Natural killer cell (primary cell): ENCODE data around the gene CACNA2D2. TPM values are rescaled to one million over a fixed set of nuclear protein-coding genes. Genes with fewer than 3 reads are reported as not detected.

Source experiments
- ATAC-seq, 3 donors: fragments of 150-1000 bp in 2 of 3; fragments of 200-7000 bp in 1 of 3; cut with Tn5 transposase; 1 replicate in 1 of 3; 2 replicates in 2 of 3; pipeline ENCODE4 v1.10.0; 2021; ENCODE audit warnings: mild to moderate bottlenecking in 2 of 3, moderate library complexity in 2 of 3
- DNase-seq, 2 donors: peaks; one replicate each; pipeline versions ENCODE4 v3.0.0 to v3.0.0-alpha.2; 2013 to 2021; ENCODE audit warnings: mixed read lengths in 1 of 2
- H3K27ac ChIP-seq: one replicate; pipeline ENCODE4 v1.5.1; 2013; ENCODE audit warnings: mild to moderate bottlenecking, low read length
- H3K27me3 ChIP-seq: one replicate; pipeline ENCODE4 v1.6.1; 2013; ENCODE audit warnings: low read length; ENCODE audit not compliant: control insufficient read depth, insufficient read depth
- H3K36me3 ChIP-seq: one replicate; pipeline ENCODE4 v1.6.1; 2013; ENCODE audit warnings: low read length; ENCODE audit not compliant: control insufficient read depth, insufficient read depth
- H3K4me1 ChIP-seq: one replicate; pipeline ENCODE4 v1.6.1; 2013; ENCODE audit warnings: low read length; ENCODE audit not compliant: control insufficient read depth, insufficient read depth
- H3K4me3 ChIP-seq: one replicate; pipeline ENCODE4 v1.5.1; 2013; ENCODE audit warnings: low read length
- H3K9me3 ChIP-seq: one replicate; pipeline ENCODE4 v1.6.1; 2013; ENCODE audit warnings: low read length; ENCODE audit not compliant: control insufficient read depth, insufficient read depth
- H3K27ac Mint-ChIP-seq, 2 donors: one replicate each; pipeline ENCODE4 v1.8.0; 2022; ENCODE audit warnings: mild to moderate bottlenecking in 2 of 2, mixed read lengths in 2 of 2, moderate library complexity in 1 of 2
- H3K27me3 Mint-ChIP-seq, 2 donors: one replicate each; pipeline ENCODE4 v1.8.0; 2022; ENCODE audit warnings: low read depth in 2 of 2, mixed read lengths in 2 of 2
- H3K36me3 Mint-ChIP-seq: one replicate; pipeline ENCODE4 v1.8.0; 2022; ENCODE audit warnings: mixed read lengths
- H3K4me1 Mint-ChIP-seq, 2 donors: one replicate each; pipeline ENCODE4 v1.8.0; 2022; ENCODE audit warnings: mixed read lengths in 2 of 2
- H3K4me3 Mint-ChIP-seq: one replicate; pipeline ENCODE4 v1.8.0; 2022; ENCODE audit warnings: mild to moderate bottlenecking, moderate library complexity, mixed read lengths
- H3K9me3 Mint-ChIP-seq, 2 donors: one replicate each; pipeline ENCODE4 v1.8.0; 2022; ENCODE audit warnings: mixed read lengths in 2 of 2
- WGBS: methylation state at CpG from one replicate; pipeline ENCODE4 v1.1.7; 2013; ENCODE audit warnings: missing lambda C conversion rate; ENCODE audit not compliant: insufficient coverage; 5-methylcytosine and 5-hydroxymethylcytosine counted together
- intact Hi-C: fragments of 100-400 bp; cut with micrococcal nuclease; formaldehyde crosslinking; loops from one replicate; pipeline ENCODE4 v1.14.2; 2022
- total RNA-seq, 4 donors: library from RNA; stranded (reverse); fragments of 120-200 nt in 1 of 4; gene quantifications; one replicate each; pipeline versions ENCODE4 v1.2.3 to v1.2.4, GENCODE V29; 2013 to 2022
- TF ChIP-seq, protein P1 (sequence below): fragments of 200-600 bp; IDR thresholded peaks from one replicate; pipeline ENCODE4 v1.8.0; 2022; ENCODE audit warnings: antibody characterized with exemption

The CACNA2D2 gene
- total RNA-seq, 3 donors from 2014 or later (not counting 1 experiment from before 2014, with no cell fraction given): 36.5 to 56.4 (median 43.8) TPM

- H3K27me3 ChIP-seq: no peaks in the 10 kb centered on the region
- ATAC-seq (no peak), DNase-seq (no peak)
- H3K4me1 ChIP-seq: peaks cover 34% of the 10 kb centered on the region
- no peaks in the 10 kb centered on the region for H3K9me3 ChIP-seq
- H3K27me3 Mint-ChIP-seq: no peaks in the 10 kb centered on the region
- no peak overlapping the region for H3K4me3 ChIP-seq
- TF ChIP-seq, protein P1, sequence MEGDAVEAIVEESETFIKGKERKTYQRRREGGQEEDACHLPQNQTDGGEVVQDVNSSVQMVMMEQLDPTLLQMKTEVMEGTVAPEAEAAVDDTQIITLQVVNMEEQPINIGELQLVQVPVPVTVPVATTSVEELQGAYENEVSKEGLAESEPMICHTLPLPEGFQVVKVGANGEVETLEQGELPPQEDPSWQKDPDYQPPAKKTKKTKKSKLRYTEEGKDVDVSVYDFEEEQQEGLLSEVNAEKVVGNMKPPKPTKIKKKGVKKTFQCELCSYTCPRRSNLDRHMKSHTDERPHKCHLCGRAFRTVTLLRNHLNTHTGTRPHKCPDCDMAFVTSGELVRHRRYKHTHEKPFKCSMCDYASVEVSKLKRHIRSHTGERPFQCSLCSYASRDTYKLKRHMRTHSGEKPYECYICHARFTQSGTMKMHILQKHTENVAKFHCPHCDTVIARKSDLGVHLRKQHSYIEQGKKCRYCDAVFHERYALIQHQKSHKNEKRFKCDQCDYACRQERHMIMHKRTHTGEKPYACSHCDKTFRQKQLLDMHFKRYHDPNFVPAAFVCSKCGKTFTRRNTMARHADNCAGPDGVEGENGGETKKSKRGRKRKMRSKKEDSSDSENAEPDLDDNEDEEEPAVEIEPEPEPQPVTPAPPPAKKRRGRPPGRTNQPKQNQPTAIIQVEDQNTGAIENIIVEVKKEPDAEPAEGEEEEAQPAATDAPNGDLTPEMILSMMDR: no peak
- H3K4me1 Mint-ChIP-seq: peaks cover 22 to 59% of the 10 kb centered on the region in 2 donors
- no peaks in the 10 kb centered on the region for H3K36me3 ChIP-seq
- no peak overlapping the region for H3K27ac Mint-ChIP-seq
- intact Hi-C loops: no loop called here
- H3K4me3 Mint-ChIP-seq: no peak overlapping the region
- H3K9me3 Mint-ChIP-seq: no peaks in the 10 kb centered on the region
- H3K27ac ChIP-seq: no peak overlapping the region
- H3K36me3 Mint-ChIP-seq: no peaks in the 10 kb centered on the region
- 86% methylated on average over 7 of the region's 7 CpGs for WGBS
Measured at GRCh38 chr3:50423543-50423942, 79.9 kb downstream of the CACNA2D2 start.

DNA sequence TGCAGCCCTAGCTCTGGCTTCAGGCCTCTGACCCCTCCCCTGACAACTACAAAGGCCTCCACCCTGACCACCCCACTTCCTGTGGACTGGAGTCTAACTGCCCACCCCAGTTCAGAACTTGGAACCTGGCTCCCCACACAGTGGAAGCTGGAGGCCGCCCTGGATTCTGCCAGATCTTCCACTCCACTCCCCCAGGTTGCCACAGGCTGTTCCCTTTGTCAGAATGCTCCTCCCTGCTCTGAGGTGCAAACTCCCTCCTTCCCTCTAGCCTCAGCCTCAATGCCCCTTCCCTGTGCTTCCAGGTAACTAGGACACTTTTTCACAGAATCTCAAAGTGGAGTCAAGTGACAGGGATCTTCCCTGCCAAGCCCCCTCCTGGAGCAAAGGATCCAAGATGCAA lies 81.3 kb downstream of the CACNA2D2 start:
- Histone ChIP-seq H3K27ac (no peak overlapping the region), H3K4me3 (no peak overlapping the region), H3K9me3 (no peaks in the 10 kb centered on the region), H3K27me3 (no peaks in the 10 kb centered on the region), H3K36me3 (no peaks in the 10 kb centered on the region), H3K4me1 (peaks cover 34% of the 10 kb centered on the region)
- H3K27ac Mint-ChIP-seq: peak overlapping the region in 1 of 2 donors; percentile 69
- DNase-seq (no peak), ATAC-seq (no peak)
- H3K4me3 Mint-ChIP-seq: no peak overlapping the region
- intact Hi-C loops: no loop called here
- peaks cover 22 to 59% of the 10 kb centered on the region in 2 donors for H3K4me1 Mint-ChIP-seq
- 78% methylated on average over 1 of the region's 1 CpG for WGBS
- no peaks in the 10 kb centered on the region for H3K9me3 Mint-ChIP-seq
- no peaks in the 10 kb centered on the region for H3K36me3 Mint-ChIP-seq
- TF ChIP-seq, protein P1: no peak
- no peaks in the 10 kb centered on the region for H3K27me3 Mint-ChIP-seq

GRCh38 chr3:50419595-50420370 lies 83.7 kb downstream of the CACNA2D2 start:
- H3K27me3 ChIP-seq: no peaks in the 10 kb centered on the region
- peaks cover 40 to 68% of the 10 kb centered on the region in 2 donors for H3K4me1 Mint-ChIP-seq
- H3K36me3 ChIP-seq: no peaks in the 10 kb centered on the region
- H3K4me3 Mint-ChIP-seq: no peak overlapping the region
- no peaks in the 10 kb centered on the region for H3K36me3 Mint-ChIP-seq
- H3K27ac ChIP-seq: no peak overlapping the region
- no peaks in the 10 kb centered on the region for H3K9me3 Mint-ChIP-seq
- H3K4me1 ChIP-seq: peaks cover 45% of the 10 kb centered on the region
- H3K9me3 ChIP-seq: no peaks in the 10 kb centered on the region
- DNase-seq (no peak), ATAC-seq (no peak)
- H3K4me3 ChIP-seq: no peak overlapping the region
- no peak overlapping the region for H3K27ac Mint-ChIP-seq
- TF ChIP-seq, protein P1: no peak
- intact Hi-C loops: no loop called here
- no peaks in the 10 kb centered on the region for H3K27me3 Mint-ChIP-seq
- WGBS: 89% methylated on average over 16 of the region's 18 CpGs

GRCh38 chr3:50418850-50419249 lies 84.6 kb downstream of the CACNA2D2 start:
- Mint-ChIP-seq H3K9me3 (no peaks in the 10 kb centered on the region), H3K27me3 (no peaks in the 10 kb centered on the region), H3K4me3 (no peak overlapping the region), H3K4me1 (peaks cover 40 to 62% of the 10 kb centered on the region in 2 donors), H3K27ac (no peak overlapping the region), H3K36me3 (no peaks in the 10 kb centered on the region)
- H3K27ac ChIP-seq: no peak overlapping the region
- ATAC-seq (no peak), DNase-seq (no peak)
- H3K9me3 ChIP-seq: no peaks in the 10 kb centered on the region
- TF ChIP-seq, protein P1: no peak
- H3K36me3 ChIP-seq: no peaks in the 10 kb centered on the region
- no peak overlapping the region for H3K4me3 ChIP-seq
- H3K27me3 ChIP-seq: no peaks in the 10 kb centered on the region
- WGBS: 96% methylated on average over 4 of the region's 4 CpGs
- intact Hi-C loops: no loop called here
- H3K4me1 ChIP-seq: peaks cover 49% of the 10 kb centered on the region
